Skin epidermis (tissue), 12 donors: ENCODE measurements around the gene GK2.

Source experiments
- H3K27ac ChIP-seq, 21 experiments: fragments of 200-600 bp; sonication (generic) in 11 of 21; one replicate each; pipeline ENCODE4 v1.5.0; 2020; ENCODE audit warnings: mild to moderate bottlenecking in 3 of 21, inconsistent platforms in 2 of 21, moderate library complexity in 2 of 21
- H3K4me3 ChIP-seq, 7 experiments: fragments of 200-600 bp; sonication (generic) in 2 of 7; one replicate each; pipeline ENCODE4 v1.5.0; 2020; ENCODE audit warnings: inconsistent platforms in 2 of 7, mild to moderate bottlenecking in 2 of 7, moderate library complexity in 1 of 7

GK2 gene

GRCh38 chr4:79395841-79396240 lies 12.2 kb downstream of the GK2 start:
- no peak overlapping the region for H3K27ac ChIP-seq
- H3K4me3 ChIP-seq = no peak overlapping the region

GRCh38 chr4:79390890-79391289 lies 17.1 kb downstream of the GK2 start:
- Histone ChIP-seq H3K4me3 (no peak overlapping the region), H3K27ac (no peak overlapping the region)

- Histone ChIP-seq H3K4me3 (no peak overlapping the region), H3K27ac (no peak overlapping the region)
Measured at GRCh38 chr4:79385641-79386040, 22.4 kb downstream of the GK2 start.

- H3K27ac ChIP-seq = no peak overlapping the region
- no peak overlapping the region for H3K4me3 ChIP-seq
Measured at GRCh38 chr4:79381161-79381560, 26.9 kb downstream of the GK2 start.

- H3K4me3 ChIP-seq = no peak overlapping the region
- H3K27ac ChIP-seq = no peak overlapping the region
Measured at GRCh38 chr4:79370026-79370425, 38.0 kb downstream of the GK2 start.

GRCh38 chr4:79367096-79367495 lies 40.9 kb downstream of the GK2 start:
- H3K4me3 ChIP-seq = no peak overlapping the region
- no peak overlapping the region for H3K27ac ChIP-seq

GRCh38 chr4:79366422-79366821 lies 41.6 kb downstream of the GK2 start:
- no peak overlapping the region for H3K4me3 ChIP-seq
- H3K27ac ChIP-seq = no peak overlapping the region

- Histone ChIP-seq H3K4me3 (no peak overlapping the region), H3K27ac (no peak overlapping the region)
Measured at GRCh38 chr4:79364061-79364460, 44.0 kb downstream of the GK2 start.

GRCh38 chr4:79362626-79363025 lies 45.4 kb downstream of the GK2 start:
- no peak overlapping the region for H3K4me3 ChIP-seq
- H3K27ac ChIP-seq = no peak overlapping the region

- Histone ChIP-seq H3K4me3 (no peak overlapping the region), H3K27ac (no peak overlapping the region)
Measured at GRCh38 chr4:79360006-79360405, 48.0 kb downstream of the GK2 start.

- Histone ChIP-seq H3K4me3 (no peak overlapping the region), H3K27ac (no peak overlapping the region)
Measured at GRCh38 chr4:79358438-79358837, 49.6 kb downstream of the GK2 start.

- Histone ChIP-seq H3K4me3 (no peak overlapping the region), H3K27ac (no peak overlapping the region)
Measured at GRCh38 chr4:79357365-79357764, 50.7 kb downstream of the GK2 start.
